ENCODE results near the gene SORCS2.

GRCh38 chr4:7475207-7475606 is 282.9 kb downstream of the SORCS2 start:
- TF ChIP-seq EZH2 (IDR thresholded peaks at IDR 0.05; ENCODE audit: insufficient read depth, poor library complexity, severe bottlenecking) (no peak), EZH2phosphoT487 (IDR thresholded peaks at IDR 0.05; ENCODE audit: insufficient read depth, low read depth) (no peak)

Measured in GM23248 (cell line).